KBM-7 (cell line): ENCODE measurements around the gene TIE1.
"Not testable (repeated sequence)": the region's sequence is repeated elsewhere in the genome, so short reads cannot be mapped to it uniquely, and the experiment has no call there.

Experiments
- DNase-seq: peaks from one replicate; pipeline ENCODE4 v3.0.0-alpha.2; 2015
- in situ Hi-C: fragments of 300-500 bp; cut with MboI; formaldehyde crosslinking; loops from 2 replicates; pipeline ENCODE4 v1.14.3; 2020; ENCODE audit warnings: low sequenced_read_pairs, low pct_unique_long_range_greater_than_20kb, mixed read lengths

The TIE1 gene

DNA sequence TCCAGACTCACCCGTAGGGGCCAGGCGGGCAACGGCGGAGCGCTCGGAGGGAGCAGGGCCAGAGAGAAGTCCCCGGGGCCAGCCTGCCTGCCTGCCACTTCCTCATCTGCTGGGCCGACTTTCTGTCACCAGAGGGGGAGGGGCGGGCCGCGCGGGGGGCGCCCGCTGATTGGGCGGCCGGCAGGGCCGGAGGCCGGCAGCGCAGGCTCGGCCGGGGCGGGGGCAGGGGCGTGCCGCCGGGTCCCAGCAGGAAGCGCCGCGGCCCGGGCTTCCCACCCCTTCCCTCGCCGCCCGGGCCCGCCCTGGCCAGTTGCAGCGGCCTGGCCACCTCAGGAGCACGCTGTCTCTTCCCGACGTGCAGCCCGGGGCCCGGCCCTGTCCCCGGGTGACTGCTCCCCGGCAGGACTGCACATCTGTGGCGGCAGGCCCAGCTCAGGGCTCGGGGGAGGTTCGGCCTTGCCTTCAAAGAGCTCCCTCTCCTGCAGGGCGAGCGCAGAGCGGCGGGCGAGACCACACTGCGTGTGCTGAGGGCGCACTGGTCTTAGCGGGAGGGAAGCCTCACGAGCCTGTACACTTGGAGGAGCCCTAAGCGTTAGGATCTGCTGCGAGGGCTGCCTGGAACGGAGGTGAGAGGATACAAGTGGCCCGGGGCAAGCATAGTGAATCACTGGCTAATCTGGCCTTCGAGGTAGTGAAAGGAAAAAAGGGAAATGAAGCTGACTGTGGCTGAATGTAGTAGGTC lies 67.3 kb downstream of the TIE1 start, which contains the start of gene ELOVL1:
TSS of gene ELOVL1 (minus strand) at position 108 of the 742 bp plus-strand sequence. CDS start 2,402 bp downstream, outside the sequence.
- in situ Hi-C loops: no loop called here
- peak; percentile 91 for DNase-seq

DNA sequence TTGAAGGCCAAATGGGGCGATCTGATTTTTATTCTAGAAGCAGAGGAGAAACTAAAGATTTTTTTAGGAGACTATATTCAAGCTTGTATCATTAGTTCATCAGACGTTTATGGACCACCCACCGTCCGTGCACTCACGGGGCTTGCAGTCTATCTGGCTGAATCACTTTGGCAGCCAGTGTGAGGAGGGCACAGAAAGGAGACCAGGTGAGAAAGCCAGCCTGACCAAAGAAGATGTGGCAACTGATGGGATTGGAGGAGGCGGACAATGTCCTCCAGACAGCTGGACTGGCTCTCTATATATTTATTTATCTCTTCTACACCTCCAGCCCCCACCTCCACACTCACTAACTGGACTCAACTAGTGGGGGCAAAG lies 67.9 kb downstream of the TIE1 start:
- in situ Hi-C loops: no loop called here
- no peak for DNase-seq

DNA sequence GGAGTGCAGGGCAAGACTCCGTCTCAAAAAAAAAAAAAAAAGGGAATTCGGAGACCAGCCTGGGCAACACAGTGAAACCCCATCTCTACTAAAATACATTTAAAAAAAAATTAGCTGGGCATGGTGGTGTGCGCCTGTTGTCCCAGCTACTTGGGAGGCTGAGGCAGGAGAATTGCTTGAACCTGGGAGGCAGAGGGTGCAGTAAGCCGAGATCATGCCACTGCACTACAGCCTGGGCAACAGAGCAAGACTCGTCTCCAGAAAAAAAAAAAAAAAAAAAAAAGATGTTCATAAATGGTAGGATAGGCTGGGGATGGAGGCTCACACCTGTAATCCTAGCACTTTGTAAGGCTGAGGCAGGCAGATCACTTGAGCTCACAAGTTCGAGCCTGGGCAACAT lies 69.0 kb downstream of the TIE1 start:
- DNase-seq, in situ Hi-C loops: not testable (repeated sequence)

DNA sequence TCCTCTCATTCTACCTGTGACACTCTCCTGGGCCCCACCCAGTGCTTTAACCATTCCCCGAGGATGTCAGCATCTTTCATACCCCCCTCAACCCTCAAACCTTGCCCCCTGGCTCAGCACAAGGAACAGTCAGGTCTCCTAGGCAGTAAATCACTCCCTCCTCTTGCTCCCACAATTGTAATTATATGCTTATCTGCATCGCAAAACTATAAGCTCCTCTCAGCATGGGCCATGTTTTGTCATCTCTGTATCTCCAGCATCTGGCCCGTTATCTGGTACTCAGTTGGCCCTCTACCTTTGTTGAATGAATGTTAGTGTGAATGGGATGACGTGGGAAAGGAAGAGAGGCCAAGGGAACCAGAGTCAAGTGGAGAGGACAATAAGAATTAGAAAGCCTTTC lies 69.8 kb downstream of the TIE1 start:
- in situ Hi-C loops: no loop called here
- no peak for DNase-seq

DNA sequence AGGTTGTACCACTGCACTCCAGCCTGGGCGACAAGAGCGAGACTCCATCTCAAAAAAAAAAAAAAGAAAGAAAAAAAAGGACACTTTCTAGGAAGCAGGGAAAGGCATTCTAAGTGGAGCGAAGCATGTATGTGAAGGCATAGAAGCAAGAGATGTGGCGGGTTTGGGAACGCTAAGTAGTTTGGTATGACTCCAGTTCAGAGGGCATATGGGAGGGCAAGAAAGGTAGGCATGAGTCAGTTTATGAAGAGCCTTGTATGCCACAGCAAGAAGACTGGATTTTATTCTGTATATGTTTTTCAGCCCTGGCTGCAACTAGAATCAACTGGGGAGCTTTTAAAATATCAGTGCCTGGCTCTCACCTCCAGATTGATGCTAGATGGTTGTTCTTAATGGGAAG lies 71.4 kb downstream of the TIE1 start:
- DNase-seq: no peak
- in situ Hi-C loops: no loop called here
